Endothelial cell of umbilical vein (primary cell): ENCODE results near the gene HNMT.

Source experiments
- CTCF ChIP-seq, 2 donors: IDR thresholded peaks; 1 replicate in 1 of 2; 2 replicates in 1 of 2; pipeline ENCODE4 v1.5.1; 2011; ENCODE audit warnings: low read length in 2 of 2, mild to moderate bottlenecking in 2 of 2, moderate library complexity in 2 of 2, control low read depth in 1 of 2, inconsistent platforms in 1 of 2, low read depth in 1 of 2; ENCODE audit not compliant: insufficient read depth in 1 of 2; ENCODE audit errors: extremely low read depth in 1 of 2
- EZH2 ChIP-seq: IDR thresholded peaks from 2 replicates; pipeline ENCODE4 v1.6.1; 2012; ENCODE audit warnings: borderline replicate concordance, low read depth, mild to moderate bottlenecking, moderate library complexity, low read length, inconsistent platforms; ENCODE audit not compliant: severe bottlenecking

- TF ChIP-seq CTCF (IDR thresholded peaks at IDR 0.05; ENCODE audit: extremely low read depth in 1 of 2, insufficient read depth in 1 of 2, low read depth in 1 of 2, low read length in 2 of 2): no peak
- no peak for TF ChIP-seq EZH2
Measured at GRCh38 chr2:138035608-138036217, 71.4 kb downstream of the HNMT start.
